Brain microvascular endothelial cell (primary cell): ENCODE results near the gene IGSF21.

ENCODE experiments used
- DNase-seq: peaks from one replicate; pipeline ENCODE4 v3.0.0-alpha.2; 2020
- H3K27ac ChIP-seq: fragments of 250-450 bp; sonication (Bioruptor Pico); 2 replicates; pipeline ENCODE4 v1.5.1; 2020; ENCODE audit warnings: mild to moderate bottlenecking, moderate library complexity
- H3K27me3 ChIP-seq: fragments of 250-450 bp; sonication (Bioruptor Pico); replicated peaks from 2 replicates; pipeline ENCODE4 v1.5.1; 2020; ENCODE audit warnings: mild to moderate bottlenecking
- H3K36me3 ChIP-seq: fragments of 250-450 bp; sonication (Bioruptor Pico); replicated peaks from 2 replicates; pipeline ENCODE4 v1.5.1; 2020; ENCODE audit warnings: mild to moderate bottlenecking
- H3K4me3 ChIP-seq: 2 replicates; pipeline ENCODE4 v1.5.1; 2011; ENCODE audit warnings: low read depth, mild to moderate bottlenecking, control low read depth, low read length, moderate library complexity
- CTCF ChIP-seq: IDR thresholded peaks from 2 replicates; pipeline ENCODE4 v1.5.1; 2011; ENCODE audit warnings: low read depth, mild to moderate bottlenecking, moderate library complexity, low read length, control low read depth, inconsistent platforms; ENCODE audit errors: missing control alignments
- in situ Hi-C: cut with HindIII; loops from 2 replicates; pipeline ENCODE4 v1.10.0; 2017; ENCODE audit warnings: low sequenced_read_pairs, low pct_ligation_motif_present

IGSF21 gene

GRCh38 chr1:18170444-18170843 lies 62.8 kb downstream of the IGSF21 start:
- Histone ChIP-seq H3K36me3 (no peaks in the 10 kb centered on the region), H3K27me3 (no peaks in the 10 kb centered on the region), H3K27ac (no peak overlapping the region), H3K4me3 (no peak overlapping the region)
- in situ Hi-C loops = no loop called here
- no peak for TF ChIP-seq CTCF
- DNase-seq = no peak

- no peak for DNase-seq
- Histone ChIP-seq H3K4me3 (no peak overlapping the region), H3K27me3 (no peaks in the 10 kb centered on the region), H3K36me3 (no peaks in the 10 kb centered on the region), H3K27ac (no peak overlapping the region)
- in situ Hi-C loops = no loop called here
- no peak for TF ChIP-seq CTCF
Measured at GRCh38 chr1:18174037-18174436, 66.4 kb downstream of the IGSF21 start.

- no peaks in the 10 kb centered on the region for H3K27me3 ChIP-seq
- H3K36me3 ChIP-seq = no peaks in the 10 kb centered on the region
- no peak for DNase-seq
- no peak overlapping the region for H3K27ac ChIP-seq
- in situ Hi-C loops = no loop called here
- H3K4me3 ChIP-seq = no peak overlapping the region
- no peak for TF ChIP-seq CTCF
Measured at GRCh38 chr1:18175051-18175450, 67.5 kb downstream of the IGSF21 start.

DNA sequence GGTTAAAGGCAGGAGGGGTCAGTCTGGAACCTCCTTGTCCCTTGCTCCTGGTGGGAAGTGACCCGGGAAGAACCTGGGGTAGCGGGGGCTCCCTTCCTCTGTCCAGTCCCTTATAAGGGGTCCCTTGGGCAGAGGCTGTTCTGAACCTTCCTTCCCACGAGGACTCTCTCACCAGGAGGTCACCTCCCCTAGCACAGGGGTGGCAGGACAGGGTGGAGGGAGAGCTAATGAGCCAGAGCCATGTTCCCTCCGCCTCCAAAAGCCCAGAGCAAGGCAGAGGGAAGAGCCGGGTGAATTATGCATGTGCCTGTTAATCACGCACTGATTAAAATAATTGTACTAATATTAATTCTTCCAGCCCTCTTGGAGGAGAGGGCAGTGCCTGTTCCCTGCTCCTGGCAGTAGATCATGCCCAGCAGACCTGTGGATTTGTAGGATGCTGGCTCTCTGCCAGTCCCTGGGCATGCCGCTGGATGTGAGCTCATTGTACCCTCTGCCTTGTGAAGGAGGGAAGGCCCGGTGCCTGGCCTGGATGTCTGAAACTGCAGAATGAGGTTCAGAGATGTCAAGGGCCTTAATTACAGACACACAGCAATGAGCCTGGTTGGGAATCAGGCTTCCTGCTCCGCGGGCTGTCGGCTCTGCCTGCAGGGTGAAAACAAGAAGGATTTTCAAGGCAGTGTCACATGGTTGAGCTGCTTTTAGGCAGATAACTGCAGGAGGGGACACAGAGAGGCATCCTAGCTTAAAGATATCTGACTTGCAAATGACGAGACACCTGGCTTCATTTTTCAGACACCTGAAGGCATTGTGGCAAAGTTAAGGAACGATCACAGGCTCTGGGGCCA lies 68.2 kb downstream of the IGSF21 start:
- Histone ChIP-seq H3K4me3 (no peak overlapping the region), H3K27ac (no peak overlapping the region), H3K36me3 (no peaks in the 10 kb centered on the region), H3K27me3 (no peaks in the 10 kb centered on the region)
- in situ Hi-C loops = no loop called here
- DNase-seq = no peak
- no peak for TF ChIP-seq CTCF

DNA sequence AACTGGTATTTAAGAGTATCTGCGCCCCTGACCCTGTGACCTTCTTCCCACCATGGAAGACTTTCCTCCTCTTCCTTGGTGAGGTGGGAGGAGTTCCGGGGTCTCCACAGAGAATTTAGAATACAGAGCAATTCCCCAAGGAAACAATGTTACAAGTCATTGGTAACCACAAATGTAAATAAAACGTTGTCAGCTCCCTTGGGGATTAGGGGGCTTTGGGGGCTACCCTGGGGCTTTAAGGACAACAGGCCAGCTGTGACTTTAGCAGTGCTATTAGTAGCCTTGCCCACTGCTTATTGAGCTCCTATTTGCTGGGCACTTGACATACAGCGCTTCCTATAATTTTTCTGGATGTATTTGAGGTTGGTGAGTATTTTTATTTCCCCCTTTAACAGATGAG lies 69.0 kb downstream of the IGSF21 start:
- H3K36me3 ChIP-seq = no peaks in the 10 kb centered on the region
- DNase-seq = no peak
- H3K27ac ChIP-seq = no peak overlapping the region
- in situ Hi-C loops = no loop called here
- no peak for TF ChIP-seq CTCF
- H3K4me3 ChIP-seq = no peak overlapping the region
- no peaks in the 10 kb centered on the region for H3K27me3 ChIP-seq

GRCh38 chr1:18178111-18178510 lies 70.5 kb downstream of the IGSF21 start:
- in situ Hi-C loops = no loop called here
- TF ChIP-seq CTCF = no peak
- no peaks in the 10 kb centered on the region for H3K36me3 ChIP-seq

More at GRCh38 chr1:18178111-18178510, 70.5 kb downstream of the IGSF21 start:
- Histone ChIP-seq H3K27ac (no peak overlapping the region), H3K4me3 (no peak overlapping the region), H3K27me3 (no peaks in the 10 kb centered on the region)
- no peak for DNase-seq
